GM21825 (cell line): ENCODE data around the gene THY1.

Source experiments
- ATAC-seq: cut with Tn5 transposase; IDR thresholded peaks from one replicate; pipeline ENCODE4 v1.9.1; 2021; ENCODE audit warnings: mild to moderate bottlenecking, moderate library complexity; ENCODE audit not compliant: unreplicated experiment

The THY1 gene

DNA sequence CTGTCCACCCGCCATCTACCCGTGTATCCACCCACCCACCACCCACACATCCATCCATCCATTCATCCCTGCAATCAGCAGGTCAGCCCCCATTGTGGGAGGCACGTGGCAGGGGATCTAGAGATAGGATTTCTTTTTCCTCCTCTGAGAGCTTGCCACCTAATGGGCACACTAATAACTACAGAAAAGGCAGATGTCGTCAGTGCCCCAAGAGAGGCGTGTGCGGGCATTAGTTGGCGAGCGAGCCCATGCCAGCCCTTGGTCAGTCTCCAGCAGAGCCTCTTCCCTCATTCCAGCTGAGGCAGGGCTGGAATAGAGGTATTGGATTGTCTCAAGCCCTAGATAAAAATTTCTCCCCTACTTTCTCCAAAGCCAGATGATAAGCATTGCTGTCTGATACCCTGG is 51.2 kb downstream of the THY1 start:
- no peak for ATAC-seq

GRCh38 chr11:119371067-119371601 is 51.8 kb downstream of the THY1 start:
- no peak for ATAC-seq

GRCh38 chr11:119370486-119371046 is 52.4 kb downstream of the THY1 start:
- no peak for ATAC-seq

DNA sequence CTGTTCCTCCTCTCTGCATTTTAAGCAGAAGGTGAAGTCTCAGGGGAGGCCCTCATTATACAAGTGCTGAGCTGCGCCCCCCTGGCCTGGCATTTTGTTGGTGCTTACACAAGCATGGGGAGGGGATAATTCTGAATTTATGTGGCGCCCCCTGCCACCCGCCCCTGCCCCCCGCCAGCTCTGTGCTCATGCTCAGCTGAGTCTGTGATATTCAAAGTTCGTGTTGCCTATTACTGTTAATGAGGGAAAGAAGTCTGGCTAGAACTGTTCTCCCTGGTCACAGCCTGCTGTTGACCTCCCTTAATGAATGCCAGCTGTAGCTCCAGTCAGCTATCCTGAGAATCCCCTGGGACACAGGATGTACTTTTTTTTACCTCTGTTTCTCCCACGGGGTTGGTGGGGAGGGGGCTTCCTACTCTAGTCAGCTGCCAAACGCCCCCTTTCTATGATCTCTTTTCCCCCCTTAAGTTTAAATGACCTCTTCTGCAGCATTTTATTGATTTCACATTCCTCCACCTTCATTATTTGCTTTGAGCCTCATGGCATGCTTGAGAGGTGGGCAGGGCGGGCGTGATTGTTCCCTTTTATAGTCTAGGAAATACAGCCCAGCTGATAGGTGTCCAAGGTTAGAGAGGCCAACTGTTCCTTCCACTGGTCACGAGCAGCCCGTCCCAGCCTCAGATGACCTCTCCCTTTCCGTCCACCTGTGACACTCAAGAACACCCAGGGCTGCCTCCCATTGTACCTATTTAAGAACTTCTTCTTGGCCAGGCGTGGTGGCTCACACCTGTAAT is 53.6 kb downstream of the THY1 start:
- no peak for ATAC-seq

- no peak for ATAC-seq
These were observed 54.6 kb downstream of the THY1 start for GRCh38 chr11:119368121-119369034.

DNA sequence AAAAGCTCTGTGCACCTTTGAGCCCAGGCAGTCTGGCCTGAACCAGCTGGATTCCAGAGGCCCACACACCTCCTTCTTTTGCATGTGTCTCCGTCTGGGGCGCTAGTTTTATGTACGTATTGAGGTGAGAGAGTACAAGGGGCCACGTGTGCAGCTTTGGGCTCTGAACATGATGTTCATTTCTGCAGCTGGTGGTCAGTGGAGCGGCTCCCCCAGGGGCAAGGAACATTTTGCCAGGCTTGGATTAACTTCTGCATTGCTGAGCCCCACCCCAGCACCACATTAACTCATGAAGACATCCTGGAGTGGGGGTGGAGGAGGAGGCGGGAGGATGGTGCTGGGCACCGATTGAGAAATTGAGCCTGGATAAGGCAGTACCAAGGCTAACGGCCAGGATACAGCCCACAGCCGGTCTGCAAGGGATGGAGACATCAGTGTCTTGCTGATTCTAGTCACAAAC is 55.3 kb downstream of the THY1 start:
- ATAC-seq, result no peak
